HUES48 (cell line): Measurements from ENCODE around the gene DICER1.
"Not testable (repeated sequence)": the region's sequence is repeated elsewhere in the genome, so short reads cannot be mapped to it uniquely, and the experiment has no call there.

ENCODE experiments used
- H3K27ac ChIP-seq: one replicate; pipeline ENCODE4 v1.7.0; 2013; ENCODE audit warnings: low read depth, low read length, inconsistent platforms
- H3K27me3 ChIP-seq: 2 replicates; pipeline ENCODE4 v1.6.1; 2013; ENCODE audit warnings: mild to moderate bottlenecking, low read length; ENCODE audit not compliant: control insufficient read depth, insufficient read depth
- H3K36me3 ChIP-seq: 2 replicates; pipeline ENCODE4 v1.6.1; 2013; ENCODE audit warnings: low read length; ENCODE audit not compliant: control insufficient read depth, insufficient read depth
- H3K4me1 ChIP-seq: 2 replicates; pipeline ENCODE4 v1.6.1; 2013; ENCODE audit warnings: mild to moderate bottlenecking, low read length; ENCODE audit not compliant: control insufficient read depth, insufficient read depth
- H3K4me3 ChIP-seq: 2 replicates; pipeline ENCODE4 v1.5.1; 2013; ENCODE audit warnings: mild to moderate bottlenecking, low read depth, low read length
- H3K9ac ChIP-seq: 2 replicates; pipeline ENCODE4 v1.6.1; 2013; ENCODE audit warnings: mild to moderate bottlenecking, low read depth, low read length, moderate library complexity
- H3K9me3 ChIP-seq: 2 replicates; pipeline ENCODE4 v1.6.1; 2013; ENCODE audit warnings: low read length; ENCODE audit not compliant: control insufficient read depth, insufficient read depth

Gene DICER1

GRCh38 chr14:95146079-95146771 is 11.1 kb downstream of the DICER1 start:
- peaks cover 72% of the 10 kb centered on the region for H3K4me1 ChIP-seq
- no peak overlapping the region for H3K9ac ChIP-seq
- no peaks in the 10 kb centered on the region for H3K27me3 ChIP-seq
- H3K4me3 ChIP-seq: no peak overlapping the region
- H3K36me3 ChIP-seq: no peaks in the 10 kb centered on the region
- H3K9me3 ChIP-seq: no peaks in the 10 kb centered on the region
- H3K27ac ChIP-seq: no peak overlapping the region

GRCh38 chr14:95144849-95145248 is 12.5 kb downstream of the DICER1 start:
- Histone ChIP-seq H3K27ac (no peak overlapping the region), H3K4me1 (peaks cover 84% of the 10 kb centered on the region), H3K9me3 (no peaks in the 10 kb centered on the region), H3K27me3 (no peaks in the 10 kb centered on the region), H3K36me3 (peaks cover 7% of the 10 kb centered on the region; the same call in 1 of the 2 replicates), H3K9ac (no peak overlapping the region), H3K4me3 (no peak overlapping the region)

GRCh38 chr14:95143808-95144620 is 13.3 kb downstream of the DICER1 start:
- Histone ChIP-seq H3K9me3 (no peaks in the 10 kb centered on the region), H3K27ac (no peak overlapping the region), H3K36me3 (peaks cover 9% of the 10 kb centered on the region; the same call in 1 of the 2 replicates), H3K4me1 (peaks cover 87% of the 10 kb centered on the region), H3K4me3 (no peak overlapping the region), H3K27me3 (no peaks in the 10 kb centered on the region), H3K9ac (no peak overlapping the region)

- Histone ChIP-seq H3K9me3 (no peaks in the 10 kb centered on the region), H3K4me3 (0 out of 2 replicates have a peak overlapping the region, but pooled peaks have one; percentile 1), H3K27ac (no peak overlapping the region), H3K4me1 (peaks cover 83% of the 10 kb centered on the region), H3K36me3 (peaks cover 9% of the 10 kb centered on the region; the same call in 1 of the 2 replicates), H3K27me3 (no peaks in the 10 kb centered on the region), H3K9ac (no peak overlapping the region)
Measured at GRCh38 chr14:95142208-95142607, 15.1 kb downstream of the DICER1 start.

- no peaks in the 10 kb centered on the region for H3K27me3 ChIP-seq
- no peak overlapping the region for H3K9ac ChIP-seq
- peaks cover 82% of the 10 kb centered on the region for H3K4me1 ChIP-seq
- no peaks in the 10 kb centered on the region for H3K9me3 ChIP-seq
- H3K27ac ChIP-seq: peak overlapping the region; percentile 34
- no peak overlapping the region for H3K4me3 ChIP-seq
- H3K36me3 ChIP-seq: peaks cover 9% of the 10 kb centered on the region; the same call in 1 of the 2 replicates
Measured at GRCh38 chr14:95141684-95142083, 15.6 kb downstream of the DICER1 start.

GRCh38 chr14:95140060-95140858 is 17.1 kb downstream of the DICER1 start:
- peaks cover 9% of the 10 kb centered on the region; the same call in 1 of the 2 replicates for H3K36me3 ChIP-seq
- no peaks in the 10 kb centered on the region for H3K9me3 ChIP-seq
- no peak overlapping the region for H3K4me3 ChIP-seq
- H3K4me1 ChIP-seq: peaks cover 71% of the 10 kb centered on the region
- H3K27ac ChIP-seq: no peak overlapping the region
- H3K9ac ChIP-seq: no peak overlapping the region
- no peaks in the 10 kb centered on the region for H3K27me3 ChIP-seq

- no peaks in the 10 kb centered on the region for H3K27me3 ChIP-seq
- H3K36me3 ChIP-seq: peaks cover 9% of the 10 kb centered on the region; the same call in 1 of the 2 replicates
- no peak overlapping the region for H3K4me3 ChIP-seq
- H3K27ac ChIP-seq: no peak overlapping the region
- no peaks in the 10 kb centered on the region for H3K9me3 ChIP-seq
- peaks cover 59% of the 10 kb centered on the region for H3K4me1 ChIP-seq
- no peak overlapping the region for H3K9ac ChIP-seq
Measured at GRCh38 chr14:95138876-95139275, 18.5 kb downstream of the DICER1 start.

- H3K36me3 ChIP-seq, H3K4me3 ChIP-seq, H3K9ac ChIP-seq, H3K9me3 ChIP-seq, H3K27ac ChIP-seq, H3K27me3 ChIP-seq: not testable (repeated sequence)
- H3K4me1 ChIP-seq: peaks cover 54% of the 10 kb centered on the region
Measured at GRCh38 chr14:95138455-95138854, 18.9 kb downstream of the DICER1 start.

- Histone ChIP-seq H3K27ac (peak overlapping the region; percentile 58), H3K9me3 (no peaks in the 10 kb centered on the region), H3K4me1 (peaks cover 48% of the 10 kb centered on the region)
Measured at GRCh38 chr14:95137804-95138167, 19.5 kb downstream of the DICER1 start.

GRCh38 chr14:95137164-95137803 is 20.0 kb downstream of the DICER1 start:
- no peak overlapping the region for H3K4me3 ChIP-seq
- H3K4me1 ChIP-seq: peaks cover 43% of the 10 kb centered on the region
- H3K27me3 ChIP-seq: no peaks in the 10 kb centered on the region
- no peaks in the 10 kb centered on the region for H3K9me3 ChIP-seq
- peak overlapping the region; percentile 58 for H3K27ac ChIP-seq
- peaks cover 22% of the 10 kb centered on the region for H3K36me3 ChIP-seq
- H3K9ac ChIP-seq: no peak overlapping the region

More at GRCh38 chr14:95137804-95138167, 19.5 kb downstream of the DICER1 start:
- H3K9ac ChIP-seq: no peak overlapping the region
- no peaks in the 10 kb centered on the region for H3K27me3 ChIP-seq
- no peak overlapping the region for H3K4me3 ChIP-seq
- H3K36me3 ChIP-seq: peaks cover 17% of the 10 kb centered on the region
